ENCODE data around the gene SSBP3.

Gene SSBP3

GRCh38 chr1:54331843-54332463, 74.2 kb downstream of the SSBP3 start:
- DNase-seq (ENCODE audit: low read depth in 2 of 2, low spot score in 1 of 2): no peak

GRCh38 chr1:54331091-54331772, 75.0 kb downstream of the SSBP3 start:
- DNase-seq (ENCODE audit: low read depth in 2 of 2, low spot score in 1 of 2): no peak

DNA sequence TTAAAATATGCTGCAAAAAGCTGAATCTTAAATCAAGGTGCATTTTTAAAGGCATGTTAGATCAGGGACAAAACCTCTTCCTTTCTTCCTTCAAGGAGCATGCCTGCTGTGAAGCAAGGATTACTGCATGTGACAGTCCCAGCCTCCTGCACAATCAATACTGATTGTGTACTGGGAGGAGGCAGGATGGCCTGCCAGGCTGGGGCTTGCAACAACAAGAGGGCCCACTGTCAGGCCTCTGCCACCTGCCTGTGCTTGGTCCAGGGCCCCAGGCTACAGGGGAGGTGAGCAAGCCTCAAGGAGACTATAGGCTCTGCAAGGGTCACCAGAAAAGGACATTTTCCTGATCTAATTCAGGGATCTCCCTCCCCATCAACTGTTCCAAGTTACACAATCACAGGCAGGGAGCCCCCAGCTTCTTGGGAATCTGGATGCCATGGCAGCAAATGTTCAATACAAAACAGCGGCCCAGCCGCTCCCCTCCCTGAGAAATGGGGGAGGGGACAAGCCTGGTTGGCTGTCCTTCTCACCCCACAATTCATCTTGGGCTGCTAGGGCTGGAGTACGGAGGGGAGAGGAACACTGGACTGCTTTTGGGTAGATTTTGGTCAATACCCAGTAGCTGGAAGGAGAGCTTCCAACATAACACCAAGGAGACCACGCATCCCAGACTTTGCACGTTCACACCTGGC, 76.7 kb downstream of the SSBP3 start:
- no peak for DNase-seq (ENCODE audit: low read depth in 2 of 2, low spot score in 1 of 2)

- no peak for DNase-seq (ENCODE audit: low read depth in 2 of 2, low spot score in 1 of 2)
Measured at GRCh38 chr1:54328066-54328636, 78.0 kb downstream of the SSBP3 start.

DNA sequence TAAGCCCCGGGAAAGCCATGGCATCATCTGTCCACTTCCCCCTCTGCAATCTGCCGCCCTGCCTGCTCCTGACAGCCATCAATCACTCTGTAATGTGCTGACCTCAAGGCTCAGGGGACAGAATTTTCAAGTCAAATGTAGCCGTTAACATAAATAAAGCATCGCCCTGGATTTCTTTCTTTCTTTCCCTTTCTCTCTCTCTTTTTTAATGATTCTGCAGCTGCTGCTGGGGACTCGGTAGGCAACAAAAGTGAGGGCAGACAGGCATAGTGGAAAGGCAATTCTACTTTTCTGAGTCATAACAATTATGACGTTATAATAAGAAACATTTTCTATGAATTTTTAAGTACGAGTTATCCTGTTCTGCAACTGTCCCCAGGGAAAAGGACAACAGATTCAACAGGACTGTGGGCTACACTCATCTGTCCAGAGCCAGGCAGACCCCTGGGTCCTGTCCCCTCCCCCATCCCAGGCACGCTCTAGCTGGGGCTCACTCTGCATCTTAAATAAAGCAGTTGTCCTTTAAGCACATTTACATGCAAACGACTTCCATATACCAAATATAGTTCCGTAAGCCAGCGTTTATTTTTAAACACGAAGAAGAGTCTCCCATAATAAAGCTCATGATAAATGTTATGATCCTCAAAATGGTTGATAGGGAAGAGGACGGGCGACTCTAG, 78.7 kb downstream of the SSBP3 start:
- DNase-seq (ENCODE audit: low read depth in 2 of 2, low spot score in 1 of 2): no peak

- DNase-seq (ENCODE audit: low read depth in 2 of 2, low spot score in 1 of 2): no peak
Measured at GRCh38 chr1:54326543-54327385, 79.4 kb downstream of the SSBP3 start.

- DNase-seq (ENCODE audit: low read depth in 2 of 2, low spot score in 1 of 2): no peak
Measured at GRCh38 chr1:54325703-54326461, 80.3 kb downstream of the SSBP3 start.

- DNase-seq (ENCODE audit: low read depth in 2 of 2, low spot score in 1 of 2): no peak
Measured at GRCh38 chr1:54325284-54325683, 80.9 kb downstream of the SSBP3 start.

DNA sequence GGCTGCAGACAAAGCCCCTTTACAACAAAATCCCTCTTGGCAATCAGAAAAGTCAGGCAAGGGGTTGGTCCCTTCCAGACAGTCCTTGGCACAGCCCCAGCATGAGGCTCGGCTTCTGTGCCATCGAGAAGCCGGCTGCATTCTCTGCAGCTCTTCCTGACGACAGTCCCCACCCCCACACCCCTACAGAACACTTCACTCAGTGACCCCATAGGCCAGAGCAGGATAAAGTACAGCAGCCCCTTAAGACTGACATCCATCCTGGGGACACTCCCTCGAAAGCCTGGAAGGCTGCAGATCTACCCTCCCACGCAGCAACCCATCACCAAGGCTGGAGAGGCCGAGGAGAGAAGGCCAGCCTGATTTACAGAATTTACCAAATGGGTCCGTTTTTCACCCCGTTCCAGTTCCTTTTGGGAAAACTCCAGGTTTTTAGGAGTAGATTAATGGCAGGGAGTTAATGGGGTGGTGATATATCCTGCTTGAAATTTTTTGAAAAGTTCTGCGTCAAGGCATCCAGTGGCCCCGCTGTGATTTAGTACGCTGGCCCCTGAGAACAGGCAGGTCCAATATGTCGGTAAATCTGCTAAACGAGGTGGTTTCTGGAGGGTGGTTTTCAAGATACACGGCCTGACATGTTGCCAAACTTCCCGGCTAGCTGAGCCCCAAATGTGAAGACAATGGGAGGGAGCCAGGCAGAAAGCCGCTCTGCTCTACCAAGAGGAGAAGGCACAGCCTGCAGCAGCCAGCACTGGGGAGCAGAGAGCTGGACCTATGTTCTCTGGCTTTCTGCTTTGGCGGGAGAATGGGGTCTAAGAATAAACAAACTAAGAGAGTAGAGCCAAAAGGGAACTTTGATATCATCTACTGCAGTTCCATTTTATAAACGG, 81.7 kb downstream of the SSBP3 start:
- no peak for DNase-seq (ENCODE audit: low read depth in 2 of 2, low spot score in 1 of 2)

GRCh38 chr1:54323921-54324250, 82.3 kb downstream of the SSBP3 start:
- DNase-seq (ENCODE audit: low read depth in 2 of 2, low spot score in 1 of 2): no peak

GRCh38 chr1:54323324-54323739, 82.9 kb downstream of the SSBP3 start:
- DNase-seq (ENCODE audit: low read depth in 2 of 2, low spot score in 1 of 2): no peak

GRCh38 chr1:54318246-54318814, 87.9 kb downstream of the SSBP3 start:
- DNase-seq (ENCODE audit: low read depth in 2 of 2, low spot score in 1 of 2): no peak

- no peak for DNase-seq (ENCODE audit: low read depth in 2 of 2, low spot score in 1 of 2)
Measured at GRCh38 chr1:54317084-54317483, 89.1 kb downstream of the SSBP3 start.

- DNase-seq (ENCODE audit: low read depth in 2 of 2, low spot score in 1 of 2): no peak
Measured at GRCh38 chr1:54315099-54315498, 91.1 kb downstream of the SSBP3 start.

- DNase-seq (ENCODE audit: low read depth in 2 of 2, low spot score in 1 of 2): no peak
Measured at GRCh38 chr1:54314696-54315095, 91.5 kb downstream of the SSBP3 start.

DNA sequence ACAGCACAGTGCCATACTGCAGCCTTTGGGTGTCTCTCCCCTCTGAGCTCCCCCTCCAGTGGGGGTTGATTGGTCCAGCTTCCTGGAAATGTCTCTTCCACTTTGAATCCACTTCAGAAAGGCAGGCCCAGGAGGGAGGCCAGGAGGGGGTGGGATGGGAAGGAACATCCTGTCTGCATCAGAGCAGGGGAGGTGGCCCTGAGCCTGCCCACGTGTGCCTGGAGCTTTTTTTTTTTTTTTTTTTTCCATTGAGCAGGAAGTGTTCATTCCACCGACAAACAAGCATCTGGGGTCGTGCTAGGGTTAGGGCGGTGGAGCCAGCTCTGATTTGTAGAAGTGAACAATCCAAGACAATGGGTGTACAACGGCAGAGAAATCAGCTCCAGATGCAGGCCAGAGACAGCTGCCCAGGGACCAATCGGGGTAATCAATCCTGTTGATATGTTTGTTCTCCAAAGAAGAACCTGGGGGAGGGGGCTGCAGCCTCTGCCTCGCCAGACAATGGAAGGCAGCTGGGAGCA, 93.3 kb downstream of the SSBP3 start:
- no peak for DNase-seq (ENCODE audit: low read depth in 2 of 2, low spot score in 1 of 2)

- no peak for DNase-seq (ENCODE audit: low read depth in 2 of 2, low spot score in 1 of 2)
Measured at GRCh38 chr1:54311506-54311905, 94.7 kb downstream of the SSBP3 start.

Data from stimulated activated CD8-positive, alpha-beta memory T cell treated with anti-CD3 and anti-CD28 coated beads, Interleukin-4, amount 100 ng/mL, for 4 hours (primary cell).